ENCODE data around the gene LGR6. TPM values are rescaled to one million over a fixed set of nuclear protein-coding genes. Genes with fewer than 3 reads are reported as not detected.

Gene LGR6
- total RNA-seq, 1 experiment from 2014 or later = 0.08 TPM

- no peak for DNase-seq (ENCODE audit: low read depth, low spot score)
- no peak overlapping the region for H3K4me3 ChIP-seq (ENCODE audit: low read depth in 2 of 2, low read length in 2 of 2)
- H3K36me3 ChIP-seq (ENCODE audit: control insufficient read depth, insufficient read depth, low read length) = no peaks in the 10 kb centered on the region
- intact Hi-C loops (cut with micrococcal nuclease; ENCODE audit: unreplicated experiment) = no loop called here
- ChIA-PET POLR2A (no interaction called here), CTCF (no interaction called here)
- no peaks in the 10 kb centered on the region for H3K9me3 ChIP-seq (ENCODE audit: control insufficient read depth, insufficient read depth, low read depth, low read length)
- peaks cover 3% of the 10 kb centered on the region; the same call in 1 of the 2 replicates for H3K4me1 ChIP-seq (ENCODE audit: control insufficient read depth, insufficient read depth, low read length)
- no TSS peak for BruUV-seq (replicated peaks)
- TF ChIP-seq POLR2AphosphoS5 (IDR thresholded peaks at IDR 0.05; ENCODE audit: low read depth, low read length) (no peak), TCF7L2 (IDR thresholded peaks at IDR 0.05; ENCODE audit: low read depth, low read length) (no peak), CTCF (IDR thresholded peaks at IDR 0.05) (no peak), SIN3A (IDR thresholded peaks at IDR 0.05; ENCODE audit: borderline replicate concordance, insufficient read depth, low read depth, low read length) (no peak), REST (IDR thresholded peaks at IDR 0.05; ENCODE audit: insufficient read depth in 1 of 2, low read depth in 2 of 2, low read length in 1 of 2) (no peak)
- H3K27me3 ChIP-seq (ENCODE audit: control insufficient read depth, insufficient read depth, low read length) = no peaks in the 10 kb centered on the region
- H3K27ac ChIP-seq (ENCODE audit: low read length) = no peak overlapping the region
- no peak for ATAC-seq
- in situ Hi-C loops (cut with HindIII; ENCODE audit: low pct_unique_long_range_greater_than_20kb, low sequenced_read_pairs) = no loop called here
Observed at GRCh38 chr1:202153284-202153683, 40.3 kb upstream of the LGR6 start.

DNA sequence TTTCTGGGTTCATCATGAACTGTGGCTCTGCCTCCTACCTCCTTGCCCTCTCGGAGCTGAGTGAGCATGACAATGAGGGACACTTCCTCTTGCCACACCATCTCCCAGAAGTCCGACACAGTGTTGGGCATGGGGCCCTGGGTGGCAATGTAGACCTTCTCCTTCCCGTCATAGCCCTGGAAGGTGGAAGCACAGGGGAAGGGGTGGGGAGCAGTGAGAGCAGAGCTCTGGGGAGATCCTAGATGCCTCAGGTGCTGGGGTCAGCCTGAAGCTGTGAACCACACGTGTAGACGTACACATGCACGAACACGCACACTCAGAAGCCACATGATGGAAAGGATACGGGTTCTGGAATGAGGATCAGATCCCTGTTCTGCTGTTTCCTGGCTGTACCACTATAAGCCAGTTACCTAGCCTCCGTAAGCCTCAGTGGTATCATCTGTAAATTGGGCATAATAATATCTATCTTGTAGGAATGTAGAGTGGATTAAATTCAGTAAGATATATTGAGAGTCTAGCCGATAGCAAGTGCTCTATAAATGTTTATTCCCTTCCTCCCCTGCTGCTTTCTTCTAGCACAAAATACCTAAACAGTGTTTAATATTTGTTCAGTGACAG, 39.3 kb upstream of the LGR6 start:
- ChIA-PET POLR2A (interaction anchor here (0.6 kb wide), 1 partner anchor 565 kb away, joined by 4 read pairs; no protein-coding TSS in a partner anchor), CTCF (interaction anchor here (0.9 to 1.1 kb wide), 3 partner anchors 33 to 188 kb away, joined by 3 to 4 read pairs (median 3); partner anchors contain the start of gene UBE2T)
- no peak for ATAC-seq

More for the DNA sequence above, 39.3 kb upstream of the LGR6 start:
- no peaks in the 10 kb centered on the region for H3K9me3 ChIP-seq (ENCODE audit: control insufficient read depth, insufficient read depth, low read depth, low read length)
- no peaks in the 10 kb centered on the region for H3K36me3 ChIP-seq (ENCODE audit: control insufficient read depth, insufficient read depth, low read length)
- no TSS peak for BruUV-seq (replicated peaks)
- in situ Hi-C loops (cut with HindIII; ENCODE audit: low pct_unique_long_range_greater_than_20kb, low sequenced_read_pairs) (no loop called here), intact Hi-C loops (cut with micrococcal nuclease; ENCODE audit: unreplicated experiment) (no loop called here)
- no peaks in the 10 kb centered on the region for H3K27me3 ChIP-seq (ENCODE audit: control insufficient read depth, insufficient read depth, low read length)
- H3K4me1 ChIP-seq (ENCODE audit: control insufficient read depth, insufficient read depth, low read length) = peaks cover 3% of the 10 kb centered on the region; the same call in 1 of the 2 replicates
- no peak for DNase-seq (ENCODE audit: low read depth, low spot score)
- H3K4me3 ChIP-seq (ENCODE audit: low read depth in 2 of 2, low read length in 2 of 2) = no peak overlapping the region
- TF ChIP-seq CTCF (IDR thresholded peaks at IDR 0.05) = no peak
- no peak overlapping the region for H3K27ac ChIP-seq (ENCODE audit: low read length)

Data from Panc1 (cell line).